Activated CD4-positive, alpha-beta T cell treated with anti-CD3 and anti-CD28 coated beads for 36 hours (primary cell): Measurements from ENCODE around the gene IL34. TPM values are rescaled to one million over a fixed set of nuclear protein-coding genes. Genes with fewer than 3 reads are reported as not detected.

Experiments used
- ATAC-seq: fragments of 200-7000 bp; cut with Tn5 transposase; one replicate; pipeline ENCODE4 v1.10.0; 2021; ENCODE audit warnings: mild to moderate bottlenecking, moderate library complexity
- CTCF ChIA-PET: fragments of 350-600 bp; sonication (Branson Sonifier 250); formaldehyde crosslinking; loops from one replicate; lab custom pipeline; 2021; ENCODE audit warnings: antibody characterized with exemption; lab: Charles Lee
- POLR2A ChIA-PET: fragments of 350-600 bp; sonication (Branson Sonifier 250); formaldehyde crosslinking; loops from one replicate; lab custom pipeline; 2021; ENCODE audit warnings: antibody characterized with exemption, inconsistent platforms; lab: Charles Lee
- DNase-seq: peaks from one replicate; pipeline ENCODE4 v3.0.0-alpha.2; 2020
- H3K27ac Mint-ChIP-seq: one replicate; pipeline ENCODE4 v1.8.0; 2021; ENCODE audit warnings: mixed read lengths
- H3K27me3 Mint-ChIP-seq: one replicate; pipeline ENCODE4 v1.8.0; 2021; ENCODE audit warnings: mixed read lengths
- H3K36me3 Mint-ChIP-seq: one replicate; pipeline ENCODE4 v1.8.0; 2021; ENCODE audit warnings: low read depth, mixed read lengths
- H3K4me1 Mint-ChIP-seq: one replicate; pipeline ENCODE4 v1.8.0; 2021; ENCODE audit warnings: mixed read lengths
- H3K4me3 Mint-ChIP-seq: one replicate; pipeline ENCODE4 v1.8.0; 2021; ENCODE audit warnings: mild to moderate bottlenecking, moderate library complexity, mixed read lengths
- H3K9me3 Mint-ChIP-seq: one replicate; pipeline ENCODE4 v1.8.0; 2021; ENCODE audit warnings: low read depth, mixed read lengths
- intact Hi-C, 2 experiments: fragments of 100-400 bp; cut with DNase I in 1 of 2; cut with micrococcal nuclease in 1 of 2; formaldehyde crosslinking; loops; one replicate each; pipeline versions ENCODE4 v1.14.2 to v1.15.1; 2022 to 2024; cut with DNase I, micrococcal nuclease
- total RNA-seq, 2 experiments: library from RNA; stranded (reverse); gene quantifications; one replicate each; pipeline ENCODE4 v1.2.3, GENCODE V29; 2021

Gene IL34
- total RNA-seq, 2 experiments from 2014 or later = not detected

DNA sequence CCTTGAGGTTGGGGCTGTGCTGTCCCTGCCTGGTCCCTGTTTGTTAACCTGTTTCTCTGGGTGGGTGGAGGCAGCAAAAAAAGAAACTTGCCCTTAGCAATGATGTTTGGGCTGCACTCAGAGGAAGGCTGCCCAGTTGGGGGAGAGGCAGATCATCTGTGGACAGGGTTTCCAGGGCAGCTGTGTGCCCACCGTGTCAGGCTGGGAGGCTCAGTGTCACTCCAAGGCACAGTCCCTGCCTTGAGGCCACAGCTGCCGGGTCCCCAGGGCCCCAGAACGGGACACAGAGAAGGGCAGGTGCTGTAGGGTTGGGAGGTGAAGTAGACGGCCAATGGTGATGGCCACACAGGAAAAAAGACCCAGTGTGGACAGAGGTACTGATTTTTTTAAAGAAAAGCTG, 3.9 kb downstream of the IL34 start:
- no peak for ATAC-seq
- Mint-ChIP-seq H3K4me3 (no peak overlapping the region), H3K4me1 (peaks cover 4% of the 10 kb centered on the region), H3K27me3 (no peaks in the 10 kb centered on the region), H3K9me3 (no peaks in the 10 kb centered on the region), H3K27ac (no peak overlapping the region), H3K36me3 (no peaks in the 10 kb centered on the region)
- ChIA-PET POLR2A (no interaction called here), CTCF (no interaction called here)
- intact Hi-C loops = loop anchor here (5.0 to 10.0 kb wide), 4 partner anchors 73 to 855 kb away; no protein-coding TSS in a partner anchor
- no peak for DNase-seq

DNA sequence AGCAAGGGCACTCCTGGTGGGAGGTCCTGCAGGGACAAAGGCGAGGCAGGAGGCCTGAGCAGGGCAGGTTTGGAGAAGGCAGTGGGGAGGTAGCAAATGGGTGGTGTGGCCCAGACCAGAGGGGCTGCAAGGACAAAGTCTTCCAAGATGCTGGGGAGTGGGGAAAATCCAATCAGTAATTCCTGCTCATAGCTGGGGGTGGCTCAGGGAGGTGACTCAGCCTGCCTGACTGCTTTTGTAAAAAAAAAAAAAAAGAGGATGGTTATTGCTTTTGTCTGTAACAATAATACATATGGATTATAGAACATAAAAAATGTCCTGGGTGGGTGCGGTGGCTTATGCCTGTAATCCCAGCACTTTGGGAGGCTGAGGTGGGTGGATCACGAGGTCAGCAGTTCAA, 5.2 kb downstream of the IL34 start:
- Mint-ChIP-seq H3K27me3 (no peaks in the 10 kb centered on the region), H3K27ac (no peak overlapping the region), H3K4me3 (no peak overlapping the region), H3K9me3 (no peaks in the 10 kb centered on the region), H3K36me3 (no peaks in the 10 kb centered on the region), H3K4me1 (peaks cover 4% of the 10 kb centered on the region)
- DNase-seq = no peak
- intact Hi-C loops = loop anchor here (5.0 to 10.0 kb wide), 4 partner anchors 74 to 857 kb away; no protein-coding TSS in a partner anchor
- ChIA-PET CTCF (interaction anchor here (0.6 to 3.5 kb wide), 6 partner anchors 16 to 948 kb away, joined by 3 to 17 read pairs (median 4); no protein-coding TSS in a partner anchor), POLR2A (interaction anchor here (0.6 kb wide), 1 partner anchor 288 kb away, joined by 3 read pairs; no protein-coding TSS in a partner anchor)
- no peak for ATAC-seq

- Mint-ChIP-seq H3K9me3 (no peaks in the 10 kb centered on the region), H3K27ac (no peak overlapping the region), H3K4me1 (peaks cover 4% of the 10 kb centered on the region), H3K36me3 (no peaks in the 10 kb centered on the region), H3K27me3 (no peaks in the 10 kb centered on the region), H3K4me3 (no peak overlapping the region)
- ChIA-PET POLR2A (no interaction called here), CTCF (interaction anchor here (1.2 to 3.5 kb wide), 9 partner anchors 10 to 722 kb away, joined by 3 to 24 read pairs (median 6); no protein-coding TSS in a partner anchor)
- intact Hi-C loops = loop anchor here (2.0 to 10.0 kb wide), 5 partner anchors 75 to 858 kb away; no protein-coding TSS in a partner anchor
- no peak for ATAC-seq
- DNase-seq = no peak
These were observed 6.0 kb downstream of the IL34 start for GRCh38 chr16:70652322-70652721.

DNA sequence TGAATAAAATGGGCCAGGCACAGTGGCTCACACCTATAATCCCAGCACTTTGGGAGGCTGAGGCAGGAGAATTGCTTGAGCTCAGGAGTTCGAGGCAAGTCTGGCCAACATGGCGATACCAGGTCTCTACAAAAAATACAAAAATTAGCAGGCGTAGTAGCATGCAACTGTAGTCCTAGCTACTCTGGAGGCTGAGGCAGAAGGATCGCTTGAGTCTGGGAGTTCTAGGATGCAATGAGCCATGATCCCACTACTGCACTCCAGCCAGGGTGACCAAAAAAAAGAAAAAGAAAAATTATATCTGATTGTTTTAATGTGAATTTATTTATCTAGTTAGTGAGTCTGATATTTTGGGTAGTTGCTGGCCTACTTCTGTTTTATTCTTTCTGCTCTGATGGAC, 7.0 kb downstream of the IL34 start:
- CTCF ChIA-PET = interaction anchor here (0.6 to 3.5 kb wide), 19 partner anchors 9 to 806 kb away, joined by 3 to 24 read pairs (median 4); no protein-coding TSS in a partner anchor
- DNase-seq = no peak
- H3K27ac Mint-ChIP-seq = no peak overlapping the region
- peaks cover 4% of the 10 kb centered on the region for H3K4me1 Mint-ChIP-seq
- intact Hi-C loops = loop anchor here (1.0 to 10.0 kb wide), 9 partner anchors 76 to 859 kb away; no protein-coding TSS in a partner anchor
- no peak for ATAC-seq
- no peak overlapping the region for H3K4me3 Mint-ChIP-seq
- H3K9me3 Mint-ChIP-seq = no peaks in the 10 kb centered on the region
- H3K36me3 Mint-ChIP-seq = no peaks in the 10 kb centered on the region
- no peaks in the 10 kb centered on the region for H3K27me3 Mint-ChIP-seq
- POLR2A ChIA-PET = interaction anchor here (0.5 kb wide), 1 partner anchor 351 kb away, joined by 4 read pairs; no protein-coding TSS in a partner anchor

GRCh38 chr16:70653809-70654771, 7.7 kb downstream of the IL34 start:
- ATAC-seq = peak; percentile 86
- H3K36me3 Mint-ChIP-seq = no peaks in the 10 kb centered on the region
- no peaks in the 10 kb centered on the region for H3K27me3 Mint-ChIP-seq
- H3K9me3 Mint-ChIP-seq = no peaks in the 10 kb centered on the region
- ChIA-PET CTCF (interaction anchor here (0.6 to 3.5 kb wide), 21 partner anchors 9 to 807 kb away, joined by 3 to 24 read pairs (median 4); no protein-coding TSS in a partner anchor), POLR2A (no interaction called here)
- H3K4me3 Mint-ChIP-seq = no peak overlapping the region
- DNase-seq = peak; percentile 88
- peaks cover 4% of the 10 kb centered on the region for H3K4me1 Mint-ChIP-seq
- intact Hi-C loops = loop anchor here (1.0 to 10.0 kb wide), 9 partner anchors 77 to 859 kb away; no protein-coding TSS in a partner anchor
- no peak overlapping the region for H3K27ac Mint-ChIP-seq

GRCh38 chr16:70656065-70656711, 9.8 kb downstream of the IL34 start:
- Mint-ChIP-seq H3K27ac (no peak overlapping the region), H3K9me3 (no peaks in the 10 kb centered on the region), H3K4me3 (no peak overlapping the region), H3K27me3 (no peaks in the 10 kb centered on the region), H3K36me3 (no peaks in the 10 kb centered on the region), H3K4me1 (peaks cover 4% of the 10 kb centered on the region)
- ChIA-PET POLR2A (no interaction called here), CTCF (interaction anchor here (0.9 kb wide), 1 partner anchor 115 kb away, joined by 5 read pairs; no protein-coding TSS in a partner anchor)
- DNase-seq = no peak
- intact Hi-C loops = loop anchor here (10.0 kb wide), 2 partner anchors 491 to 861 kb away; no protein-coding TSS in a partner anchor
- no peak for ATAC-seq

DNA sequence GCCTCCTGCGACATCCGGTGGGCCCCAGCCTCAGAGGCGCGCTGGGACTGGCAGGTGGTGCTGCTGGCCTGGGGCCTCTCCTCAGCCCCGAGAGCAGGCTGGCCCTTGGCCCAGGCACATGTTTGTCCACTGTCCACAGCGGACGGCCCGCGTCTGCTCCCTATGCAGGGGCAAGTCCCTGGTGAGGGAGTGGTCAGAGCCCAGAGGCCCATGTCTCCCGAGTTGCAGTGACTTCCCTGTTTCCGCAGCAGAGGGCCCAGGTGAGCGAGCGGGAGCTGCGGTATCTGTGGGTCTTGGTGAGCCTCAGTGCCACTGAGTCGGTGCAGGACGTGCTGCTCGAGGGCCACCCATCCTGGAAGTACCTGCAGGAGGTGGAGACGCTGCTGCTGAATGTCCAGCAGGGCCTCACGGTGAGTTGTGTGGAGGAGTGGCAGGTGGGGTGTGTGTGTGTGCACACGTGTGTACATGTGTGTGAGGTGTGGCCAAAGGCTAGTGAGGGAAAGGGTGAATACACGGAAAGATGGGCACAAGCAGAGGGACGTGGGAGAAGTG, 10.4 kb downstream of the IL34 start:
- Mint-ChIP-seq H3K27me3 (no peaks in the 10 kb centered on the region), H3K36me3 (no peaks in the 10 kb centered on the region), H3K9me3 (no peaks in the 10 kb centered on the region), H3K4me1 (peaks cover 4% of the 10 kb centered on the region), H3K27ac (no peak overlapping the region), H3K4me3 (no peak overlapping the region)
- DNase-seq = no peak
- no peak for ATAC-seq
- ChIA-PET POLR2A (no interaction called here), CTCF (no interaction called here)
- intact Hi-C loops = loop anchor here (10.0 kb wide), 2 partner anchors 492 to 862 kb away; no protein-coding TSS in a partner anchor

- ATAC-seq (no peak), DNase-seq (no peak)
- H3K27me3 Mint-ChIP-seq = no peaks in the 10 kb centered on the region
- intact Hi-C loops = loop anchor here (10.0 kb wide), 2 partner anchors 493 to 863 kb away; no protein-coding TSS in a partner anchor
- H3K4me3 Mint-ChIP-seq = no peak overlapping the region
- H3K4me1 Mint-ChIP-seq = peaks cover 4% of the 10 kb centered on the region
- H3K36me3 Mint-ChIP-seq = no peaks in the 10 kb centered on the region
- no peaks in the 10 kb centered on the region for H3K9me3 Mint-ChIP-seq
- CTCF ChIA-PET = interaction anchor here (0.7 kb wide), 1 partner anchor 1215 kb away, joined by 3 read pairs; no protein-coding TSS in a partner anchor
- no peak overlapping the region for H3K27ac Mint-ChIP-seq
- POLR2A ChIA-PET = no interaction called here
These were observed 11.6 kb downstream of the IL34 start for GRCh38 chr16:70657956-70658355.

GRCh38 chr16:70658921-70659320, 12.6 kb downstream of the IL34 start:
- no peaks in the 10 kb centered on the region for H3K9me3 Mint-ChIP-seq
- no peak for DNase-seq
- POLR2A ChIA-PET = interaction anchor here (0.6 kb wide), 1 partner anchor 138 kb away, joined by 3 read pairs; no protein-coding TSS in a partner anchor
- peaks cover under 1% of the 10 kb centered on the region for H3K4me1 Mint-ChIP-seq
- intact Hi-C loops = loop anchor here (10.0 kb wide), 2 partner anchors 494 to 864 kb away; no protein-coding TSS in a partner anchor
- CTCF ChIA-PET = interaction anchor here (0.7 to 0.9 kb wide), 2 partner anchors 17 to 117 kb away, joined by 3 read pairs; no protein-coding TSS in a partner anchor
- no peak overlapping the region for H3K4me3 Mint-ChIP-seq
- no peaks in the 10 kb centered on the region for H3K27me3 Mint-ChIP-seq
- no peak for ATAC-seq
- no peak overlapping the region for H3K27ac Mint-ChIP-seq
- H3K36me3 Mint-ChIP-seq = no peaks in the 10 kb centered on the region

DNA sequence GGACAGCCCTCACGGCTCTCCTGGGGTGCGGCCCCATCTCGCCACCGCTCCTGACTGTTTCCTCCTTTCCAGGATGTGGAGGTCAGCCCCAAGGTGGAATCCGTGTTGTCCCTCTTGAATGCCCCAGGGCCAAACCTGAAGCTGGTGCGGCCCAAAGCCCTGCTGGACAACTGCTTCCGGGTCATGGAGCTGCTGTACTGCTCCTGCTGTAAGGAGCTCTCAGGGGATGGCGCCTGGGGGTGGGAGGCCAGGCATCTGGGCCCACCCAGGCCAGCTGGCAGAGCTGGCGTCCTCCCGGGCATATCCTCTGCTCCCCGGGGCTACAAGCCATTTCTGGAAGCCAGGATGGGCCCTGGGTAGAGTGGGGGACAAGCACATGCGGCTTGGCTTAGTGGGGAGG, 13.2 kb downstream of the IL34 start:
- H3K27ac Mint-ChIP-seq = no peak overlapping the region
- POLR2A ChIA-PET = no interaction called here
- no peaks in the 10 kb centered on the region for H3K4me1 Mint-ChIP-seq
- ATAC-seq (no peak), DNase-seq (no peak)
- intact Hi-C loops = loop anchor here (10.0 kb wide), 2 partner anchors 495 to 865 kb away; no protein-coding TSS in a partner anchor
- CTCF ChIA-PET = interaction anchor here (0.6 to 0.9 kb wide), 4 partner anchors 17 to 116 kb away, joined by 3 read pairs; no protein-coding TSS in a partner anchor
- H3K36me3 Mint-ChIP-seq = no peaks in the 10 kb centered on the region
- no peaks in the 10 kb centered on the region for H3K9me3 Mint-ChIP-seq
- H3K4me3 Mint-ChIP-seq = no peak overlapping the region
- no peaks in the 10 kb centered on the region for H3K27me3 Mint-ChIP-seq
